GM21515 (cell line): Measurements from ENCODE around the gene EDNRA.
A peak's percentile ranks its signal among the peaks of the same experiment; 100 is the strongest.
"Not testable (repeated sequence)": the region's sequence is repeated elsewhere in the genome, so short reads cannot be mapped to it uniquely, and the experiment has no call there.

ENCODE experiments used
- ATAC-seq: cut with Tn5 transposase; IDR thresholded peaks from one replicate; pipeline ENCODE4 v1.9.1; 2021; ENCODE audit not compliant: unreplicated experiment

EDNRA gene

GRCh38 chr4:147480891-147481576 is at the start of gene EDNRA:
Gene EDNRA, plus strand, starts transcription at chr4:147481097. Its CDS starts 4,585 bp downstream, at chr4:147485682.
- no peak for ATAC-seq

DNA sequence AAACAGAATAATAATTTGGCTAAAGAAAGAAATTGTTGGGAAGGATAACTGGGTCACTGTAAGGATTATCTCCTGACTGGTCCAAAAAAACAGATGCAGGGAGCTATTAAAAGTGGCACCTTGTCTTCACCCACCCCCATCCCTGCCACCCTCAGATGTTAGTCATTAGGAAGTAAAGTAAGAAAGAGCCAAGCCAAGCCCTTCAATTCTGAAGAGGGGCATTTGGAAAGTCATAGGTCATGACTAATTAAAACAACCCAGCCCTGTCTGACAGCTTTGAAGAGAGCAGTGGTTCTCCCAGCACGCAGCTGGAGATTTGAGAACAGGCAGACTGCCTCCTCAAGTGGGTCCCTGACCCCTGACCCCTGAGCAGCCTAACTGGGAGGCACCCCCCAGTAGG is 46.5 kb upstream of the EDNRA start:
- ATAC-seq: not testable (repeated sequence)

DNA sequence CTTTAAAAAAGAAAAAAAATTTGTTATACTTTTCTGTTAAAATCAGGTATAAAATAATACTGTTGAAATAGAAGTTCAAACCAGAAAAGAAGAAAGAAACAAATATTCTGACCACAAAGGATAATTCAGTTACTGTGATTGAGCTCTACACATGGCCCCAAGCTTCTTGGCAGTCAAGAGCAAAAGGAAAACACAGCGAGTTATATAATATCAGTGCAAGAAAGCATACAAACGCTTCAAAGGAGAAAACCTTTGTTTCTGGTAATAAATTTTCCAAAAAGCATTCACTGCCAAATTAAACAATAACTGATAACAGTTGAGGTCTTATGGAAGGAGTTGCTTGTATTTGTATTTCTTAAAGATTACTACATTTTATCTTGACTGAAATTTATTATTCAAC is 40.5 kb upstream of the EDNRA start:
- no peak for ATAC-seq

- no peak for ATAC-seq
These were observed 33.1 kb upstream of the EDNRA start for GRCh38 chr4:147447786-147448185.

DNA sequence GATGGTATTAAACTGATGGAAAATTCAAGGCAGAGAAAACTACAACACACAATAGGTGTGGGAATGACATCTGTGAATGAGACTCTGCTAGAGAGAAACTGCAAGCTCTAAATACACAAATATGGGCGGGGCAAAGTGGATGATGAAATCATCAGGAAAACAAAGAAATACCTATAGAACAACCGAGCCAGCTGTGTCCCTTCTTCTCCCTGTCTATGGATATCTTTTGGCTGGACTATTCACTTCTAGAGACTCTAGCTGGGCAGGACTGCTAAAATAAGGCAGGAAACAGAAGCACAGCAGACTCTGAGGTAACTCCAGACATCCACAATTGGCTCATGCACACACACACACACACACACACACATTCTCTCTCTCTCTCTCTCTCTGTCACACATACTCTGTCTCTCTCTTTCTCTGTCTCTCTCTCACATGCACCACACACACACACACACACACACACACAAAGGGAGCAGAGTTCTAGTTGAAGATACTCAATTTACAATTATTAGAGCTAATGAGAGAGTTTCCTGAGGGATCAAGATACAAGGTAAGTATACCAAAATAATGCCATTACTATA is 27.2 kb upstream of the EDNRA start:
- ATAC-seq: no peak

- ATAC-seq: no peak
These were observed 24.2 kb upstream of the EDNRA start for GRCh38 chr4:147456706-147457105.

DNA sequence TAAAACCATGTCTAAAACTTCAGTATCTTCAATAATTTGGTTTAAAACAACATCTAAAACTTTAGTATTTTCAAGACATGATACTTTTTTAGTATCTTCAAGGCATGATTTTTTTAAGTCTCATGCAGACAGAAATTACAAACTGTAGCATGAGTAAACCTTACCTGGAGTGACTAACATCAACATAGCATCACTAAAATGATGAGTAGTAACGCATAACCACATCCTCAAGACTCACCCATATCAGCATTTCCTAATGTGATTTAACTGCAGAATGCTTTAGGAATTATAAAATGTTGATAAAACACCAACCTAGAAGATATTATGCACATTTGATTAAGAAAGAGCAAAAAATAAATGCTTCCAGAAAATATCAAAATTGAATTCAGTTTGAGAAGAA is 19.7 kb upstream of the EDNRA start:
- ATAC-seq: no peak

DNA sequence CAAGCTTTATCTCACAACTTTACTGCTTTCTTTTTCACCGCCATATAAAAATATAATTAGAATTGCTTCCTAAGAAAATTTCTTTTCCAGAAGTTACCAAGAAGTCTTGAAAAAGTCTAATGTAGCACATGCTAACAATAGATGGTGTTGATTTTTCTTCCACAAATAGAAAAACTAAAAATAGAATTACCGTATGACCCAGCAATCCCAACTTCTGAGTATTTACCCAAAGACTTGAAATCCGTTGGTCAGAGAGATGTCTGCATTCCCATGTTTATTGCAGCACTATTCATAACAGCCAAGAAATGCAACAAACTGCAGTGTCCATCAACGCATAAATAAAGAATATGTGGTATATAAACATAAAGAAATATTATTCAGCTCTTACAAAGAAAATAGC is 17.8 kb upstream of the EDNRA start:
- ATAC-seq: no peak

GRCh38 chr4:147465461-147465860 is 15.4 kb upstream of the EDNRA start:
- no peak for ATAC-seq

- ATAC-seq: peak; percentile 90
These were observed 3.5 kb upstream of the EDNRA start for GRCh38 chr4:147477439-147477838.

- ATAC-seq: no peak
These were observed 1.5 kb upstream of the EDNRA start for GRCh38 chr4:147479376-147479775.

DNA sequence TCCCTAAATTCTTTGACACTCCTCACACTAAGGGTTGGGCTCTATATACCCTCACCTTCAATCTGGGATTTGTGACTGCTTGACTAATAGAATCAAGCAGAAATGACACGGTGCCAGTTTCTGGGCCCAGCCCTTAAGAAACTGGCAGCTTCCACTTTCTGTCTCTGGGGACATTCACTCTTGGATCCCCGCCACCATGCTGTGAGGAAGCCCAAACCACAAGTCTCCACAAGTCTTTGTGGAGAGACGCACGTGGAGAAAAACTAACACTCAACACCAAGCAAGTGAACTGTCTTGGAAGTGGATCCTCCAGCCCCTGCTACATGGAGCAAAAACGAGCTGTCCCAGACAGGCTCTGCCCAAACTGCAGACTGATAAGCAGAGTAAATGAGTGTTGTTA is 1.1 kb upstream of the EDNRA start:
- no peak for ATAC-seq

DNA sequence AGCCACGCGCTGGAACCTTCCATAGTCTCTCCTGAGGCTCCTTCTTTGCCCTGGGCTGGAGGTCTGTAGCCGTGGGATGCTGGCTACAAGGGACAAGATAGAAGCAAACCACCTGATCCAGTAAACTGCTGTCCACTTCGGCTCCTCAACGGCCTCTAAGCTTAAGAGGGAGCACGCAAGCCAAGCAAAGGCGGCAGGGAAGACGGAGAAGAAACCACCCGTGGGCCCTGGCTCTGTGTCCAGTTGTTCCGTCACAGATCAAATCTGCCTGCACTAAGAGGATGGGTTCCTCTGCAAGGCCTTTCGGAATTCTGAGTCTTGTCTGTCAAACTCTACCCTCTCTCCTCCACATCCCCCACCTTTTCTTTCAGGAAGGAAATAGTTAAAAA is 401 bp upstream of the EDNRA start:
- ATAC-seq: no peak

DNA sequence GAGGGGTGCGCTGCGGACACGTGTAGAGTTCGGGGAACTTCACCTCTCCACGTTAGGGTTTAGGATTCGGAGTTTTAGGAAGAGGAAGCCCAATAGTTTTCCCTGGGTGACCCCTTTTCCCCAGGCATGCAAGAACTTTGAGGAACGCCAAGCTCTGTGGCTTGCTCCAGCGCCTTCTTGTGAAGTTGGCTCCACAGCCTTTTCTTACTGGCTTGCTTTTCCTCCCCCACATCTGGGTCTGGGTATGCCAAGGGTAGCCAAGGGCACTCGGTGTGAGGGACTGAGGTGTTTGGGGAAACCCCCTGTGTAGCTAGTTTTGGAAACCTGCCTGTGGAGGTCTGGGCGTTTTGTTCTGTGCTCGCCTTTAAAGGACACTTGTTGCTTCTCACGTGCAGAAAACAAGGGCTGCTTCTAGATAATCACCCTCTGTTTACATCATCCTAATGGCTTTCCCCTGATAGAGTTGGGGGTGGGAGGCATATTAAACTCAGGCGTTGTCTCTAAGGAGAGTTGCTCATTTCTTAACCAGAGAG is 746 bp downstream of the EDNRA start:
- ATAC-seq: no peak

- ATAC-seq: no peak
These were observed 1.4 kb downstream of the EDNRA start for GRCh38 chr4:147482281-147482680.

DNA sequence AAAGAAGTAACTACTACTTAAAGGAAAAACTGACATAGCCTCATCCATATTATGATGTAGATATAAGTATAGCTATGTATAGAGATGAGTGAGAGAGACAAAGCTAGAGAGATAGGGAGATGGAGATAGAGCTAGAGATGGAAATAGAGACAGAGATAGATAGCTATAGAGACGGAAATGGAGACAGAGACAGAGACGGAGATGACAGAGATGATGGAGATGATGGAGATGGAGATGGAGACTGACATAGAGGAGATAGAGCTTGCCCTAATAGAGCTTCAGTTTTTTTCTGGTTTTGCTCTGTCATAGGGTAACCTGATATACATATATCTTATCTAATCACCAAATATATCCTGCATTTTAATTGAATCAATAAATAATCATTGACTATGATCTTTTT is 4.3 kb downstream of the EDNRA start:
- no peak for ATAC-seq

DNA sequence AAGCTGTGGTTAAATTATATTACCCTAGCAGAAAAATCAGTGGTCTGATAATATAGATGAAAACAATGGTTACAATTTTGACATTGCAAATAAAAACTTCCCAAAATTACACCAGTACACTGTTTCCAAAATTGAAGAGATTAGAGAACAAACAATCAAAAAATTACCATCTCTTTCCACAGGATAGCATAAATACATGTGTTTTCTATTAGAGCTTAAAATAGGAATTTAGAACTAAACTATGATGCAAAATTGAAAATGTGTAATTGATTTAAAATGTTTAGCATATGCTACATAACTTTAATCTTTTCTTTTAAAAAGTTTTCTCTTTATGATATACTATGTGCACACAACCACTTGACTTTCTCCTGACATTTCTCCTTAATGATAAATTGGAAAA is 6.7 kb downstream of the EDNRA start:
- no peak for ATAC-seq

DNA sequence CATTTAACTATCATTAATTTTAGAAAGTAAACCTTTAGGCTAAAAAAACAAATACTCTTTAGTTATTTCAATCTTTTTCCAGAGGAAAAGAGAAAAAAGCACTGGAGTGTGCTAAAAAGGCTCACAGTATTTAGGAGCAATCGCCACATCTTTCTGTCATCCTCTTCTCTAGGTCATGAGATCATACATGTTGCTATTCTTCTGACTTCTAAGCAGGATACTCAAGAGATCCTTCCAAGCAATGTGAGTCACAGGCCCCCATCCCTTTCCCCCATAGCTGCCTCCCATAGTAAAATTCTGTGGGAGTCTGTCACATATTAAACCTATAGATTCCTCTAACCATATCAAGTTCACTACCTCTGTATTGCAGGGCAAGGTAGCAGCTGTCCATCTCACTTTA is 7.7 kb downstream of the EDNRA start:
- no peak for ATAC-seq

DNA sequence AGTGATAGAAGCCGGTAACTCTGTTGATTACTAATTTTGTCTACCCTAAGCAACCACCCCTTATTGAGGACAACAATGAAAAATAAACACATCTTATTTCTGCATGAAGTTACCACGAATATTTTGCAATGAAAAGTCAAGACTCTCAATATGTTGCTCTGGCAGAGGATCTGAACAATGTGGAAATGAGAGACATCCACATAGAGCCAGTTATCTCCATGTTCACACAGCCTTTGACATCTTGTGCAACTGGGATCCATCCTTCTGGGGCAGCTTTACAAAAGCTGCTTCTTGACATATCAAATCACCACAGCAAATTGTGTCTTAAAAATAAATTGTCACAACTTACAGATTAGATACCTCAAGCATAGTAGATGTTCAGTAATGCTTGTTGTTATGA is 10.2 kb downstream of the EDNRA start:
- ATAC-seq: no peak

DNA sequence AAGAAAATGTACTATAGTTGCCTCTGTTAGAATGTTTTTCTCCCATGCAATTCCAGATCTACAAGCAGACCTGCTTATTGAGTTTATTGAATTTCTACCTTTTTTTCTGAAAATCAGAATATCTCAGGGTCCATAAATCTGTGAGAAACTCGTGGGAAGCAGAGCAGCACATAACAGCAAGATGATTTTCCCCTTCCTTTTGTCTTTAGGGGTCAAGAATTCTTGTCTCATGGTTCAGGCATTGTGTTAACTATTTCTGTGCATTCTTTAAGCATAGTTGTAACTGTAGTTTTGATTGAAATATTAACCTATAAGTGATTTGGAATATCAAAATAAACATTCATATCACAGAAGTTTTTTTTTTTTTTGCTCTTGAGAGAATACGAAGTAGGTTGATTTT is 11.4 kb downstream of the EDNRA start:
- ATAC-seq: no peak

DNA sequence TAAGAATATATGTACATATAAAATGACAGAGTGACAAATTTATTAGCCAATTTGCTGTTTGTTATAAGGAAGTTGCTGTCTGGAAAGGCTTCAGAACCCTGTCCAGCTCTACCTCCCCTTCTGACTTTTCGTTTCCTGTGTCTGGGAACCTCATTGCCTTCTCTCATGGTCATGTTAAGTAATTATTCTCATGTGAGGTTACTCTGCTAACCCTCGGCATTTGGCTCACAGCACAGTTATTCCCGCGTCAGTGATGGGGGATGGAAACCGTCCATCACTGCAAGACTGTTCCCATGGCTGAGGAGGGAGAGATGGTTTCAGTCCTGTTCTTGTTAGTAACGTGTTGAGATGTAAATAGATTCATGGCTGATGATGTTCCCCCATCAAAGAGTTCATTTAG is 11.9 kb downstream of the EDNRA start:
- ATAC-seq: no peak

GRCh38 chr4:147493307-147493706 is 12.4 kb downstream of the EDNRA start:
- no peak for ATAC-seq

- ATAC-seq: no peak
These were observed 13.4 kb downstream of the EDNRA start for GRCh38 chr4:147494301-147494700.
